ENCODE results near the gene TBL1X.

The TBL1X gene

DNA sequence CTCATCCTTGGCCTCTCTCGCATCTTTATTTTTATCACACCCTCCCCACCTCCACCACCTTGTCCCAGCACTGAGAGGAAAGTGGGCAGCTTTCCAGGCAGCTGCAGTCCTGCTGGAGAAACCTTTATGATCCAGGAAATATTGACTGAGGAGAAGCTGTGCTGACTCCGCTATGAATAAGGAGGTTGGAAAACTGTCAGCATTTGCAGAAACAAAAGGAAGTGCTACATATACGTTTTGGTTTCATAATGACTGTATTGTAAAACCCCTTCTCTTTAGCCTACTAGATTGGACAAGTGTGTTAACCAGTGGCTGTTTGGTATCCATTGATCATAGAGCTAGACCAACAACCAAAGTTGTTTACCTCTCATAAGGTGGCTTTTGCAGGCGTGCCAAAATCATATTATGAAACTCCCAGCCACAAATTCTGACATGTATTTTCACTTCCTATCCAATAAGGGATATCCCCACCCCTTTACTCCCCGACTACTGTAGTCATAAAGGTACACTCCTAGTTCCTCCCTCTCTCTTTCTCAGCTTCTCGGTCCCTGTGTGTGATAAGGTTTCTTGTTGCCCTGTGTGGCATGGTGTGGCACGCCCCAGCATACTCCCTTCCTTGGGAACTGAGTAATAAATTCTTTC is 212.4 kb downstream of the TBL1X start:
- H3K4me3 ChIP-seq (ENCODE audit: low read length): no peak overlapping the region
- no peak for DNase-seq (ENCODE audit: low read depth, low spot score)

DNA sequence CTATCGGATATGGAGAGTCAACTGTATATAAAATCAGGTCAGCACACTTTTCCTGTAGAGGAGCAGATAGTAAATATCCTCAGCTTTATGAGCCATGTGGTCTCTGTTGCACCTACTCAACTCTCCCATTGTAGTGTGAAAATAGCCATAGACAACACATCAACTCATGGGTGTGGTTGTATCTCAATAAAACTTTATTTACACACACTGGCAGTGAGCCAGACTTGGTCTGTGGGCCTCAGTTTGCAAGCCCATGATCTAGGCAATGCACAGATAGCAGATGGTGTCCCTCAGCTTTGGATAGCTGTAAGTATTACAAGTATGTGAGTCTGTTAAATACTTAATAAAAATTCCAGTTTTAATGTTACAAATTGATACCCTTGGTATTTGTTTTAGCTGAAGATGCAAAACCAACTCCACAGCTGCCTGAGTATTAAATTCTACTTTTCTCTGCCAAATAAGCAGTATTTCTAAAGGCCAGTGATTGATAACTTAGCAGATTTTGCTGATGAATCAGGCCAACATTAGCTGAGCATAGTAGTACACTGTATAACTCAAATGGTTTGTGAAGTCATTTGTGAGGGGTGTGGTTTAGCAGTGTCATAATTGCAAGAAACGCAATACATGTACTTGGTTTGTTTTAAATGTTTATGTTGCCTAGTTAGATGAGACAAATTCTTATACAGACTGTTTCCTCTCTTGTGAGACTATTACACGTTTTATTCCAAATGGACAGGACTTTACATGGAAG is 213.5 kb downstream of the TBL1X start:
- no peak overlapping the region for H3K4me3 ChIP-seq (ENCODE audit: low read length)
- DNase-seq (ENCODE audit: low read depth, low spot score): no peak

DNA sequence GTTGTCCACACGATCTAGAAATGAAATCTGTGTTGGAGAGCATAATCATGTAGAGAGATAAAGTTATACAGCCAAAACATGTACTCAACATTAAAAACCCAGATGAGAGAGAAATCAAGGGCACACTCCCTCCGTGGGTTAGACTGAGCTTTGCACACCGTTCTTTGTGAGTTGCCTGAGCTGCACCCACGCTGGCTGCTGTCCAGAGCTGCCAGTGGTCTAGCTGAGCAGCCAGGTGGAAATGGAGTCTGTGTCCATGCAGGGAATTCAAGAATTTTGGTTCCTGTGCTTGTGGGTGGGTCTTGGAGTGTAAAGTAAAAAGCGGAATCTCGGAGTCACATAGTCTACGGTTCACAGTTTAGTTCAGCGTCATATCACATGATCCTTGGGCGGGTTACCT is 216.2 kb downstream of the TBL1X start:
- DNase-seq (ENCODE audit: low read depth, low spot score): no peak
- no peak overlapping the region for H3K4me3 ChIP-seq (ENCODE audit: low read length)

GRCh38 chrX:9681422-9681821 is 216.6 kb downstream of the TBL1X start:
- DNase-seq (ENCODE audit: low read depth, low spot score): no peak
- no peak overlapping the region for H3K4me3 ChIP-seq (ENCODE audit: low read length)

- no peak overlapping the region for H3K4me3 ChIP-seq (ENCODE audit: low read length)
- no peak for DNase-seq (ENCODE audit: low read depth, low spot score)
Observed at GRCh38 chrX:9682456-9682855, 217.6 kb downstream of the TBL1X start.

DNA sequence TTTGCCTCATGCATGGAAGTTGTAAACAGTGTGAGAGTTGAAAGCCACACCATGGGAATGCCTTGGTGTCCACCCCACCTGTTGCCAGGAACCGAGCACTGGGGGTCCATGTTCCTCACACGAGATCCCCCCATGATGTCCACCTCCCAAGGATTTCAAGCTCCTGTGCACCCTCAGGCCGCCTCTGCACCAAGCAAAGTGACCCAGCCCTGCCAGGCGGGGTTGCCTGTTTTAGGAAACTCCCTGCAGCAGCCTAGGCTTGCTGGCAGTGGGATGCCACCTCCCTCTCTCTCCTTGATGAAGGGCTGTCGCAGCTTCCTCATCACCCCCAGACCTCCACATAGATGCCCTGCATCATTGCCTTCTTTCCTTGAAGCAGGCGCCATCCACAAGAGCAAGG is 218.0 kb downstream of the TBL1X start:
- no peak overlapping the region for H3K4me3 ChIP-seq (ENCODE audit: low read length)
- no peak for DNase-seq (ENCODE audit: low read depth, low spot score)

- no peak for DNase-seq (ENCODE audit: low read depth, low spot score)
Observed at GRCh38 chrX:9683350-9683749, 218.5 kb downstream of the TBL1X start.

DNA sequence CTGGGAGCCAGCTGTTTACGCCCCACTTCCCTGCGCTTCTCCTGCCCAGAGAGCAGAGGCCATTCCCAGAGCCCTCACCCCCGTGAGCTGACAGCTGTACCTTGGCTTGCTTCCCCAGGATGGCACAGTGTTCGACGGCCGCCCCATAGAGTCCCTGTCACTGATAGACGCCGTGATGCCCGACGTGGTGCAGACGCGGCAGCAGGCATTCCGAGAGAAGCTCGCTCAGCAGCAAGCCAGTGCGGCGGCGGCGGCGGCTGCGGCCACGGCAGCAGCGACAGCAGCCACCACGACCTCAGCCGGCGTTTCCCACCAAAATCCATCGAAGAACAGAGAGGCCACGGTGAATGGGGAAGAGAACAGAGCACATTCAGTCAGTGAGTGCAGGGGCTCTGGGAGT is 223.0 kb downstream of the TBL1X start:
- no peak overlapping the region for H3K4me3 ChIP-seq (ENCODE audit: low read length)
- no peak for DNase-seq (ENCODE audit: low read depth, low spot score)

More at GRCh38 chrX:9683350-9683749, 218.5 kb downstream of the TBL1X start:
- H3K4me3 ChIP-seq (ENCODE audit: low read length): no peak overlapping the region

DNA sequence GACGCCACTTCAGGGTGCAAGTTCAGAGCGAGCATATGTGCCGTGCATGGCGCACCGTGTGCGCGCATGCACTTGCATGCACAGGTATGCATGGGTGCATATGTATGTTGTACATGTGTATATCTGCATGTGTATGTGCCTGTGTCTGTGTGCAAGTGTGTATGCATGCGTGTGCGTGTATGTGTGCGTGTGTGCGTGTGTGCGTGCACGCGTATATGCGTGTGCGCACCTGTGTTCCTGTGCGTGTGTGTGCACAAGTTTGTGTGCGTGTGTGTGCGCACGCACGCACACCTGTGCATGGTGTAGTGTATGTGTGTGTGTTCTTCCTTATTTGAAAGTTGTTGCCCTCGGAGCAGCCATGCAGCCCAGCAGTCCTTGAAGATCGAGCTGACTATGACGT is 224.0 kb downstream of the TBL1X start:
- no peak overlapping the region for H3K4me3 ChIP-seq (ENCODE audit: low read length)
- no peak for DNase-seq (ENCODE audit: low read depth, low spot score)

GRCh38 chrX:9690046-9690445 is 225.2 kb downstream of the TBL1X start:
- DNase-seq (ENCODE audit: low read depth, low spot score): no peak
- H3K4me3 ChIP-seq (ENCODE audit: low read length): no peak overlapping the region

DNA sequence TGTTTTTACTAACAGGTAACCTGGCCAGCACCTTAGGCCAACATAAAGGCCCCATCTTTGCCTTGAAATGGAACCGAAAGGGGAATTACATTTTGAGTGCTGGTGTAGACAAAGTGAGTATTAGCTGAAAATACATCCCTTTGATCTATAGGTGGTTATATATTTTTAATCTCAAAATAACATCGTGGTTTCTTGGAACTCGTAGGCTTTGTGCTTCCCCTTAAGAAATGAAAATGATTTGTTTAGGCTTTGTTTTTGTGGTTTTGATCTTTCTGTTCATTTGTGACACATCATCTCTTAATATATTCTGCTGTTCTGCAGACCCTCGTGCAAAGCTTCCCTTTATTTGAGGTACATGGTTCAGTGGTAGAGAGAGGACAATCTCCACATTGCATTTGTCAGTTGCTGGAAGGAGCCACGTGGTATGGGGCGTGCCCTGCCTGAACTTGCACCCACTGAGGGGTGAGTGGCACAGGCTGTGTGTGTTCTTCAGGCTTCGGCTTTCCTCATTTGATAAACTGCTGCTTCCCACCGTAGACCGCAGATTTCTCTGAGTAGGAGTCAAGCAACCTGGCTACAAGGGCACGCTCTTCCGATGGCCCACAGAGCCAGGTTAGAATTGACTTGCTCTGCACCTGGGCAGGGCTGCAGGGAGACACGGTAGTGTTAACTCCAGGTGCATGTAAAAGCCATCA is 228.6 kb downstream of the TBL1X start:
- no peak for DNase-seq (ENCODE audit: low read depth, low spot score)
- no peak overlapping the region for H3K4me3 ChIP-seq (ENCODE audit: low read length)

DNA sequence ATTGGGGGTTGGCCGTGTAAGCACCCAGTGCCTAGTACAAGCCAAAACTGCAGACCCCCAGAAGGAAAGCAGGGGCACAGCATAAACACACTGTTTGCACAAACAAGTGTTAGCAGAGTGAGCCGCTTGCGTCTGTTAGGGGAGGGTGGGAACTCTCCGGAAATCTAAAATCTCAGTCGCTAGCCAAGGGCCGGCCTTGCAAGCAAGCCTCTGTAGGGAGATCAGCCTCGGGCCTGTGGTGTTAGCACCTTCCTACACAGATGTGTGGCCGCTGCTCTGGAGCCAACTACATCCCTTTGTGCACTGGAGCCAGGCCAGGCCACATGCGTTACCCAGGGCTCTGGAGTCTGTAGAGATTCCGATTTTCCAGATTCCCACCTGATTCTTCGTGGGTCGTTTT is 233.7 kb downstream of the TBL1X start:
- no peak overlapping the region for H3K4me3 ChIP-seq (ENCODE audit: low read length)
- DNase-seq (ENCODE audit: low read depth, low spot score): no peak

DNA sequence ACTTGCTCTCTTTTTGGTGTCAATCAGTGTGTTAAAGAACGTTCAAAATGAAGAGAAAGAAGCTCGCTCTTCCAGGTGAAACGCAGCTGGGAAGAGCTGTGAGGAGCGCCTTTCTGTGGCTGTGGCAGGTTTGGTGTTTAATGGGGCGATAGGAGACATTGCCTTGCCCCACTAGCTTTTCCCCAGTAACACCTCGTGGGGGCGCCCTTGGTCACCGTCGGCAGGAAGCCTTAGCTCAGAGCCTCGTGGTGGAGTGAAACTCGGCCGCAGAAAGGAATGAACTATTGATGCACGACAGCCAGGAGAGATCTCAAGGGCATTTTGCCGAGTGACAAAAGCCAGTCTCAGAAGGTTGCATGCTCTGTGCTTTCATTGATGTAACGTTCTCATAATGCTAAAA is 235.7 kb downstream of the TBL1X start:
- DNase-seq (ENCODE audit: low read depth, low spot score): no peak
- H3K4me3 ChIP-seq (ENCODE audit: low read length): no peak overlapping the region

GRCh38 chrX:9701790-9702189 is 236.9 kb downstream of the TBL1X start:
- no peak overlapping the region for H3K4me3 ChIP-seq (ENCODE audit: low read length)
- no peak for DNase-seq (ENCODE audit: low read depth, low spot score)

GRCh38 chrX:9703406-9703805 is 238.5 kb downstream of the TBL1X start:
- H3K4me3 ChIP-seq (ENCODE audit: low read length): no peak overlapping the region
- no peak for DNase-seq (ENCODE audit: low read depth, low spot score)

DNA sequence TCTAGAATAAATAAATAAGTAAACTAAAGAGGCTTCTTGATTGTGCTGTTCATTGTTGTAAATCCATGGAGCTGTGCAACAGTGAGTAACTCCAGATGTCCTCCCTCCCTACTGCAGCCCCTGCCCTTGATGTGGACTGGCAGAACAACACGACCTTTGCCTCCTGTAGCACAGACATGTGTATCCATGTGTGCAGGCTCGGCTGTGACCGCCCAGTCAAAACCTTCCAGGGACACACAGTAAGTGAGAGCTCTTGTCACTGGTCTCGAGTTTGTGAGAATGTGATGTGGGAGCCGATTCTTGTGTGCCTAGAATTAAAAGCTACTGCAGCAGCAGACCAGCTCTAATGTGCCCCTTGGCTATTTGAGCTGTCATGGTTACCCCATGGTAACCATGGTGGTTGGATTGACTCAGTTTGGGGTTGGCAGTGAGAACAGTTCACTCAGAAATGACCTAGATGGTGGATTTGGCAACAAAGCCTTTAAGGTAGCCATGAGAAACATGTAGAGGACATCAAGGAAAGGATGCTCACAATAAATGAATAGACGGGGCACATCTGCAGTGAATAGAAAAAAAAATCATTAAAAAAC is 240.1 kb downstream of the TBL1X start:
- no peak overlapping the region for H3K4me3 ChIP-seq (ENCODE audit: low read length)
- no peak for DNase-seq (ENCODE audit: low read depth, low spot score)

- H3K4me3 ChIP-seq (ENCODE audit: low read length): no peak overlapping the region
- DNase-seq (ENCODE audit: low read depth, low spot score): no peak
Observed at GRCh38 chrX:9706421-9706820, 241.6 kb downstream of the TBL1X start.

GRCh38 chrX:9707306-9708033 is 242.6 kb downstream of the TBL1X start:
- no peak overlapping the region for H3K4me3 ChIP-seq (ENCODE audit: low read length)
- no peak for DNase-seq (ENCODE audit: low read depth, low spot score)

- no peak for DNase-seq (ENCODE audit: low read depth, low spot score)
- no peak overlapping the region for H3K4me3 ChIP-seq (ENCODE audit: low read length)
Observed at GRCh38 chrX:9708086-9708485, 243.2 kb downstream of the TBL1X start.
